ENCODE results near the gene PPIA.

DNA sequence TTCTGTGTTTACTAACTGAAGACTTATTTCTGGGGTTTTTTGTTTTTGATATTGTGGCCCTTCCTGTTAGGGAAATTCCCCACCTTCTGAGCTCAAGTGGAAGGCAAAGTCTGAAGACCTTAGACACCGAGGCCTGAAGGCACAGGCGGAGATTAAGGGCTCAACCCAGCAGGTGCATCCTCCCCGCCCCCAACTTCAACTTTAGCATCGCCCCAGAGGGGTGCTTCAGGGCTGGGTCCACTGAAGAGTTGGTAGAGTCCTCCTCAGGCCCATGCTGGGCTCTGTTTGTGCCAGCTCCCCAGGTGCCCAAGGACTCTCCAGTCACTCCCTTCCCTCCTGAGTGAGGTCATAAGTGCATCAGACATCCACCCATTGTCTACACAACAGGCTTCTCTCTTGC is 9.4 kb upstream of the PPIA start:
- TF ChIP-seq, protein P1, sequence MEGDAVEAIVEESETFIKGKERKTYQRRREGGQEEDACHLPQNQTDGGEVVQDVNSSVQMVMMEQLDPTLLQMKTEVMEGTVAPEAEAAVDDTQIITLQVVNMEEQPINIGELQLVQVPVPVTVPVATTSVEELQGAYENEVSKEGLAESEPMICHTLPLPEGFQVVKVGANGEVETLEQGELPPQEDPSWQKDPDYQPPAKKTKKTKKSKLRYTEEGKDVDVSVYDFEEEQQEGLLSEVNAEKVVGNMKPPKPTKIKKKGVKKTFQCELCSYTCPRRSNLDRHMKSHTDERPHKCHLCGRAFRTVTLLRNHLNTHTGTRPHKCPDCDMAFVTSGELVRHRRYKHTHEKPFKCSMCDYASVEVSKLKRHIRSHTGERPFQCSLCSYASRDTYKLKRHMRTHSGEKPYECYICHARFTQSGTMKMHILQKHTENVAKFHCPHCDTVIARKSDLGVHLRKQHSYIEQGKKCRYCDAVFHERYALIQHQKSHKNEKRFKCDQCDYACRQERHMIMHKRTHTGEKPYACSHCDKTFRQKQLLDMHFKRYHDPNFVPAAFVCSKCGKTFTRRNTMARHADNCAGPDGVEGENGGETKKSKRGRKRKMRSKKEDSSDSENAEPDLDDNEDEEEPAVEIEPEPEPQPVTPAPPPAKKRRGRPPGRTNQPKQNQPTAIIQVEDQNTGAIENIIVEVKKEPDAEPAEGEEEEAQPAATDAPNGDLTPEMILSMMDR (conservative IDR thresholded peaks at IDR 0.05; ENCODE audit: low read depth, low read length): no peak
- no peak for TF ChIP-seq EZH2 (IDR thresholded peaks at IDR 0.05; ENCODE audit: borderline replicate concordance, low read depth, low read length, poor library complexity, severe bottlenecking)
